Liver (tissue), 9 donors: ENCODE measurements around the gene CNGA4. TPM values are rescaled to one million over a fixed set of nuclear protein-coding genes. Genes with fewer than 3 reads are reported as not detected.

Source experiments
- DNase-seq: peaks from one replicate; pipeline ENCODE4 v3.0.0-alpha.2; 2017; ENCODE audit warnings: low spot score
- H3K27ac ChIP-seq, 2 donors: one replicate each; pipeline ENCODE4 v1.7.0; 2013; ENCODE audit warnings: inconsistent platforms in 2 of 2, low read length in 2 of 2, control low read depth in 1 of 2, low read depth in 1 of 2, mild to moderate bottlenecking in 1 of 2
- H3K27me3 ChIP-seq, 4 donors: one replicate each; pipeline versions ENCODE4 v1.6.1 to v1.7.0; 2013; ENCODE audit warnings: low read length in 3 of 4, inconsistent platforms in 1 of 4, mild to moderate bottlenecking in 1 of 4, moderate library complexity in 1 of 4; ENCODE audit not compliant: control insufficient read depth in 4 of 4, insufficient read depth in 4 of 4
- H3K36me3 ChIP-seq, 4 donors: one replicate each; pipeline versions ENCODE4 v1.6.1 to v1.7.0; 2013; ENCODE audit warnings: low read length in 3 of 4, mild to moderate bottlenecking in 3 of 4, low read depth in 1 of 4, moderate library complexity in 1 of 4; ENCODE audit not compliant: control insufficient read depth in 4 of 4, insufficient read depth in 3 of 4
- H3K4me1 ChIP-seq, 4 donors: one replicate each; pipeline versions ENCODE4 v1.6.1 to v1.7.0; 2013; ENCODE audit warnings: low read length in 3 of 4, mild to moderate bottlenecking in 3 of 4, moderate library complexity in 1 of 4; ENCODE audit not compliant: control insufficient read depth in 4 of 4, insufficient read depth in 4 of 4
- H3K4me3 ChIP-seq, 3 donors: one replicate each; pipeline versions ENCODE4 v1.6.1 to v1.7.0; 2013; ENCODE audit warnings: low read length in 3 of 3, control low read depth in 1 of 3, low read depth in 1 of 3, mild to moderate bottlenecking in 1 of 3
- H3K9ac ChIP-seq, 2 donors: one replicate each; pipeline ENCODE4 v1.7.0; 2013; ENCODE audit warnings: low read length in 2 of 2, mild to moderate bottlenecking in 2 of 2, moderate library complexity in 2 of 2, control low read depth in 1 of 2, low read depth in 1 of 2
- H3K9me3 ChIP-seq, 4 donors: one replicate each; pipeline versions ENCODE4 v1.6.1 to v1.7.0; 2013; ENCODE audit warnings: low read length in 3 of 4; ENCODE audit not compliant: control insufficient read depth in 4 of 4
- ATF3 ChIP-seq: IDR thresholded peaks from 2 replicates; pipeline ENCODE4 v1.6.1; 2016; ENCODE audit warnings: antibody characterized with exemption
- CTCF ChIP-seq: fragments of 150-350 bp; IDR thresholded peaks from 2 replicates; pipeline ENCODE4 v1.5.1; 2017; ENCODE audit warnings: improper control_type of control experiment, low read depth, low read length; ENCODE audit not compliant: missing input control
- EGR1 ChIP-seq, 2 donors: IDR thresholded peaks; 2 replicates each; pipeline ENCODE4 v1.6.1; 2016 to 2018; ENCODE audit warnings: antibody characterized with exemption in 2 of 2, low read depth in 2 of 2
- FOXA1 ChIP-seq: IDR thresholded peaks from 2 replicates; pipeline ENCODE4 v1.6.1; 2016; ENCODE audit warnings: antibody characterized with exemption
- FOXA2 ChIP-seq: IDR thresholded peaks from 2 replicates; pipeline ENCODE4 v1.6.1; 2016; ENCODE audit warnings: antibody characterized with exemption
- GABPA ChIP-seq, 2 donors: IDR thresholded peaks in 1 of 2; conservative IDR thresholded peaks in 1 of 2; 2 replicates each; pipeline ENCODE4 v1.6.1; 2016; ENCODE audit warnings: antibody characterized with exemption in 2 of 2, mild to moderate bottlenecking in 1 of 2, moderate library complexity in 1 of 2
- HNF4G ChIP-seq: IDR thresholded peaks from 2 replicates; pipeline ENCODE4 v1.6.1; 2016; ENCODE audit warnings: antibody characterized with exemption
- MAX ChIP-seq: IDR thresholded peaks from 2 replicates; pipeline ENCODE4 v1.6.1; 2016; ENCODE audit warnings: antibody characterized with exemption
- NR2F2 ChIP-seq: IDR thresholded peaks from 2 replicates; pipeline ENCODE4 v1.6.1; 2016; ENCODE audit warnings: antibody characterized with exemption
- REST ChIP-seq: IDR thresholded peaks from 2 replicates; pipeline ENCODE4 v1.6.1; 2016; ENCODE audit warnings: antibody characterized with exemption, mild to moderate bottlenecking
- SP1 ChIP-seq: IDR thresholded peaks from 2 replicates; pipeline ENCODE4 v1.6.1; 2018; ENCODE audit warnings: antibody characterized with exemption, mild to moderate bottlenecking
- TAF1 ChIP-seq: conservative IDR thresholded peaks from 2 replicates; pipeline ENCODE4 v1.6.1; 2016; ENCODE audit warnings: antibody characterized with exemption, mild to moderate bottlenecking
- ZBTB33 ChIP-seq: IDR thresholded peaks from 2 replicates; pipeline ENCODE4 v1.6.1; 2016; ENCODE audit warnings: antibody characterized with exemption
- WGBS: extraction: QIAGEN DNeasy Blood & Tissue Kit; methylation state at CpG from one replicate; pipeline ENCODE4 v1.1.7; 2013; 5-methylcytosine and 5-hydroxymethylcytosine counted together
- polyA plus RNA-seq, 2 donors: library from polyadenylated mRNA; stranded (reverse) in 1 of 2; unstranded in 1 of 2; fragments of 200-250 nt in 1 of 2; fragments of >200 nt in 1 of 2; fragmentation: Nextera tagmentation in 1 of 2; extraction: Ambion mirVana in 1 of 2; gene quantifications; one replicate each; pipeline versions ENCODE4 v1.2.1 to v1.2.3, GENCODE V29; 2013 to 2015
- total RNA-seq, 2 donors: library from RNA; depleted of rRNA; stranded (reverse); fragments of >200 nt; gene quantifications; one replicate each; pipeline ENCODE4 v1.2.3, GENCODE V29; 2014
- donor health status: healthy.
- donor health status: healthy.
- donor health status: healthy.
- donor health status: healthy.
- donor health status: healthy.

CNGA4 gene
- total and polyA plus RNA-seq, 4 donors, result 0.09 TPM; not detected in 3

- TF ChIP-seq REST, result no peak
- no peak for TF ChIP-seq GABPA (IDR thresholded peaks at IDR 0.05 in 1 of 2, conservative IDR thresholded peaks at IDR 0.05 in 1 of 2)
- no peak for TF ChIP-seq FOXA1
- no peak for TF ChIP-seq NR2F2
- TF ChIP-seq EGR1 (IDR thresholded peaks at IDR 0.05; ENCODE audit: low read depth in 2 of 2), result no peak
- no peak for TF ChIP-seq HNF4G
- TF ChIP-seq ATF3, result no peak
Measured at GRCh38 chr11:6203327-6203726, 35.6 kb upstream of the CNGA4 start (continued).

GRCh38 chr11:6204706-6205105 lies 34.2 kb upstream of the CNGA4 start:
- Histone ChIP-seq H3K27ac (no peak overlapping the region), H3K9ac (no peak overlapping the region), H3K9me3 (no peaks in the 10 kb centered on the region), H3K4me3 (no peak overlapping the region), H3K27me3 (no peaks in the 10 kb centered on the region), H3K4me1 (no peaks in the 10 kb centered on the region), H3K36me3 (peaks cover 2 to 46% (median 24%) of the 10 kb centered on the region in 4 donors)
- no peak for TF ChIP-seq REST
- TF ChIP-seq ZBTB33, result no peak
- no peak for TF ChIP-seq EGR1 (IDR thresholded peaks at IDR 0.05; ENCODE audit: low read depth in 2 of 2)
- no peak for TF ChIP-seq CTCF
- TF ChIP-seq FOXA1, result no peak
- no peak for TF ChIP-seq FOXA2
- TF ChIP-seq MAX, result no peak
- no peak for TF ChIP-seq HNF4G
- no peak for TF ChIP-seq ATF3
- TF ChIP-seq SP1, result no peak
- TF ChIP-seq TAF1, result no peak
- WGBS, result 91% methylated on average over 1 of the region's 1 CpG
- no peak for DNase-seq
